T47D (cell line): ENCODE measurements around the gene MEF2A.

Source experiments
- DNase-seq, 2 experiments: peaks; one replicate each; pipeline versions ENCODE4 v3.0.0 to v3.0.0-alpha.2; 2011 to 2012; ENCODE audit warnings: low read depth in 1 of 2, low spot score in 1 of 2
- JUND ChIP-seq: IDR thresholded peaks from 2 replicates; pipeline ENCODE4 v1.6.1; 2012; ENCODE audit warnings: low read depth
- in situ Hi-C: cut with HindIII; loops from 2 replicates; pipeline ENCODE4 v1.10.0; 2016; ENCODE audit warnings: low sequenced_read_pairs, low pct_unique_long_range_greater_than_20kb

Gene MEF2A

GRCh38 chr15:99764522-99764921 lies 198.7 kb downstream of the MEF2A start:
- in situ Hi-C loops = no loop called here

More at GRCh38 chr15:99764522-99764921, 198.7 kb downstream of the MEF2A start:
- no peak for DNase-seq
- TF ChIP-seq JUND = no peak
